Effector memory CD4-positive, alpha-beta T cell (primary cell): Measurements from ENCODE around the gene TRMT11.

Experiments
- DNase-seq, 3 donors: peaks; one replicate each; pipeline ENCODE4 v3.0.0-alpha.2; 2020
- H3K27ac ChIP-seq: 2 replicates; pipeline ENCODE4 v1.7.0; 2013; ENCODE audit warnings: mild to moderate bottlenecking, low read length, moderate library complexity; ENCODE audit not compliant: insufficient read depth, poor library complexity, severe bottlenecking
- H3K27me3 ChIP-seq: replicated peaks from 2 replicates; pipeline ENCODE4 v1.7.0; 2013; ENCODE audit warnings: mild to moderate bottlenecking, low read length; ENCODE audit not compliant: insufficient read depth, control insufficient read depth, poor library complexity, severe bottlenecking
- H3K36me3 ChIP-seq: 2 replicates; pipeline ENCODE4 v1.7.0; 2013; ENCODE audit warnings: mild to moderate bottlenecking, low read length, moderate library complexity; ENCODE audit not compliant: control insufficient read depth, insufficient read depth
- H3K4me1 ChIP-seq: 2 replicates; pipeline ENCODE4 v1.7.0; 2013; ENCODE audit warnings: low read length, mild to moderate bottlenecking; ENCODE audit not compliant: control insufficient read depth, insufficient read depth, poor library complexity, severe bottlenecking
- H3K4me3 ChIP-seq: 2 replicates; pipeline ENCODE4 v1.7.0; 2013; ENCODE audit warnings: low read length, low read depth, mild to moderate bottlenecking; ENCODE audit not compliant: insufficient read depth, poor library complexity, severe bottlenecking
- H3K9me3 ChIP-seq: 2 replicates; pipeline ENCODE4 v1.7.0; 2013; ENCODE audit warnings: mild to moderate bottlenecking, low read length, moderate library complexity; ENCODE audit not compliant: control insufficient read depth
- total RNA-seq, 3 donors: gene quantifications; one replicate each; lab custom pipeline; 2026; lab: John Stamatoyannopoulos, UW

TRMT11 gene
- 17.8 to 26.6 (median 22.5) reads per million in 3 donors for total RNA-seq

DNA sequence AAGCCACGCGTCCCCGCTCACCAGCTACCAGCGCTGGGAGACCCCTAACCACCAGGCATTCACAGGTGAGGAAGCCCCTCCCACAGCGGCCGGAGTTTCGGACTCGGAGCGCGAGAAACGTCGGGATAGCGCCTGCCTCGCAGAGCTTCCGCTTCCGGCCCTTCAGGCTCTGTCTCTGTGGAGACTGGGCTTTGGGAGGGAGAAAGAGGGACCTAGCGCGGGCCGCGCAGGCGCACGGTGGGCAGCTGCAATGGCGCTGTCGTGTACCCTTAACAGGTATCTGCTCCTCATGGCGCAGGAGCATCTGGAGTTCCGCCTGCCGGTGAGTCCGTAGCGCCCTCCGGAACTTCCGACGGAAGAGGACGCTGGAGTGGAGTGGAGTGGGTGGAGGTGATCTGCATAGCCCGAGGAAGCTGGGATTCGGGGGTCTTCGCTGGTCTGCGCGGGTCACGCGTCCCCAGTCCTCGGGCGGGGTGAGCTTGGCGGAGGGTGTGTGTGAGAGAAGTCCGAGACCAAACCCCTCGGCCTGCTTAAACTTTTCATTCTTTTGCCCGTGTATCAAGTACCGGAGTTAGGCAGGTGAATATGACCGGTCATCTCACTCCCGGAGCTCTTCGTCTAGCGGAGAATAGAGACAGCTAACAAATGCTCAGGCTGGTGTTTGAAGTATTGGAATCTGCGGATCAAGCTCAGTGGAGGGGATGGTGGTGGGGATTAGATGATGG, at the start of gene TRMT11:
TRMT11 (plus strand) TSS at position 240 of the 725 bp plus-strand sequence; CDS start at position 251, 11 bp downstream.
- no peaks in the 10 kb centered on the region for H3K27me3 ChIP-seq
- H3K27ac ChIP-seq = peak within 1 kb of the TSS; percentile 82

DNA sequence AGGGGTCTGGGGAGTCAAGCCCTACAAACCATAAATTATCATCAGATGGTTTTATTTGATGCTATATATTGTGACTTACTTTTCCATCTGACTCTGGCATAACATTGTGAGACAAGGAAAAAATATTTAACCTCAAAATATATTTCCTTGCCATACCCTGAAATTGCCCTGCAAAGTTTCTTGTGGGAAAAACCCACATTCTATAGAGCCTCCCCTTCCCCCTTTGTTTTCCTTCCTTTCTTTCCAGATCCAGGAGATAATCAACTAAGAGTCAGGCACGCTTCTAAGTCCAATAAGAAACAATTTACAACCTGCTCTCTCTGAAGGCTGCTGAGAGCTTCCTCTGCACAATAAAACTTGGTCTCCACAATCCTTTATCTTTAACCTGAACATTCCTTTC, 47.3 kb upstream of the TRMT11 start:
- no peaks in the 10 kb centered on the region for H3K36me3 ChIP-seq
- no peaks in the 10 kb centered on the region for H3K27me3 ChIP-seq
- no peak for DNase-seq
- no peak overlapping the region for H3K4me3 ChIP-seq
- no peak overlapping the region for H3K27ac ChIP-seq
- no peaks in the 10 kb centered on the region for H3K9me3 ChIP-seq
- no peaks in the 10 kb centered on the region for H3K4me1 ChIP-seq

More for the DNA sequence above, at the start of gene TRMT11:
- Histone ChIP-seq H3K36me3 (no peaks in the 10 kb centered on the region), H3K4me3 (peak within 1 kb of the TSS; percentile 96), H3K9me3 (no peaks in the 10 kb centered on the region), H3K4me1 (no peaks in the 10 kb centered on the region)
- DNase-seq = peak; percentile 70 to 81 (median 76)

DNA sequence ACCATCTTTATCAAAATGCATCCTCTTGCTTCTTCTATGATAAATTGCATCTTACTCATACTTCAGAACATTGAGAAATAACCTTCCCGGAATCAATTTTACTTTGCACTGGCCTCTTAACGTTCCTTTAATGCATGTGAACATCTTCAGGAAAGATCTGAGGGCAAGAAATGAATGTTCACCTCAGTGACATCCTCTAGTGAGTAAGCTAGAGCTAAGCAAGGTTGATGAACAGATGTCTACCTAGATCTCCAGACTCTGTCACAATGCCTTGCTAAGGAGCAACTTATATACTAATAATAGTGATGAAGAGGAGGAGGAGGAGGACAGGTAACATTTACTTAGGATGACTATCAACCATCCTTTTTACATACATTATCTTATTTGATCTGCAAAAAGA, 46.5 kb upstream of the TRMT11 start:
- no peaks in the 10 kb centered on the region for H3K9me3 ChIP-seq

DNA sequence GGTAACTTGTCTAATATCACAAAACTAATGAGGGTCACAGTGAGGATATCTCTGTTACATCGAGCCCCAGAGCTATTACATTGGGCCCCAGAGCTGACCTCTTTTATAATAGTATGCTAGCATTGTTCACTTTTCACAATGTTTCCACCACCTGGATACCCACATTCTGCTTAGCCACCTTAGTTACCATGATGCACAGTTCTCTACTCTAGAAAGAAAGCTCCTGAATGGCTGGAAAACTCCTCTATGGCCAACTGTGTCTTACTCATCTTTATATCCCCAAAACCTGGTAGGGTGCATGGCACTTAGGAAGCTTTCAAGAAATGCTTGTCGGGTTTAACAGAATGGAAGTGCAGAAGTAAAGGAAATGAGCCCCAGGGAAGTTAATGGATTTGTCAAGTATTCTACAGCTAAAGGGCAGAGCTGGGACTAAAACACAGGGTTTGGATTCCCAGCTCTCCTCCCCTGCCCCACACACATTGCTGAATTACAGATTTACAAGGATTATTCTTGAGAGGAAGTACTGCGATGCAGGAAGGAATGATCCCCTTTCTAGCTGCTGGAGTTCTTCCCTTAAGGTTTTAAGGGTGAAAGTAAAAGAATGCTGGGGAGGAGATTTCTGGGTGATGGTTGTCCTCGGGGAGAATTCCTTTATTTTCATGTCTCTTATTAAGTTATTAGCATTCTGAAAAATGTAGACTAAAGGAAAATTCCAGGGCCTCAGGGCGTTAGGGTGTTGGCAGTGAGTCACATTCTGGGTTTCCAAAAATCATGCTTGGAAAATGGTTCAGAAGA, 45.9 kb upstream of the TRMT11 start:
- Histone ChIP-seq H3K36me3 (no peaks in the 10 kb centered on the region), H3K27me3 (no peaks in the 10 kb centered on the region), H3K27ac (no peak overlapping the region), H3K9me3 (no peaks in the 10 kb centered on the region), H3K4me3 (no peak overlapping the region), H3K4me1 (no peaks in the 10 kb centered on the region)
- DNase-seq = no peak

More for the DNA sequence above, 46.5 kb upstream of the TRMT11 start:
- no peak overlapping the region for H3K4me3 ChIP-seq
- no peaks in the 10 kb centered on the region for H3K36me3 ChIP-seq
- no peak overlapping the region for H3K27ac ChIP-seq
- no peaks in the 10 kb centered on the region for H3K27me3 ChIP-seq
- no peak for DNase-seq
- no peaks in the 10 kb centered on the region for H3K4me1 ChIP-seq

DNA sequence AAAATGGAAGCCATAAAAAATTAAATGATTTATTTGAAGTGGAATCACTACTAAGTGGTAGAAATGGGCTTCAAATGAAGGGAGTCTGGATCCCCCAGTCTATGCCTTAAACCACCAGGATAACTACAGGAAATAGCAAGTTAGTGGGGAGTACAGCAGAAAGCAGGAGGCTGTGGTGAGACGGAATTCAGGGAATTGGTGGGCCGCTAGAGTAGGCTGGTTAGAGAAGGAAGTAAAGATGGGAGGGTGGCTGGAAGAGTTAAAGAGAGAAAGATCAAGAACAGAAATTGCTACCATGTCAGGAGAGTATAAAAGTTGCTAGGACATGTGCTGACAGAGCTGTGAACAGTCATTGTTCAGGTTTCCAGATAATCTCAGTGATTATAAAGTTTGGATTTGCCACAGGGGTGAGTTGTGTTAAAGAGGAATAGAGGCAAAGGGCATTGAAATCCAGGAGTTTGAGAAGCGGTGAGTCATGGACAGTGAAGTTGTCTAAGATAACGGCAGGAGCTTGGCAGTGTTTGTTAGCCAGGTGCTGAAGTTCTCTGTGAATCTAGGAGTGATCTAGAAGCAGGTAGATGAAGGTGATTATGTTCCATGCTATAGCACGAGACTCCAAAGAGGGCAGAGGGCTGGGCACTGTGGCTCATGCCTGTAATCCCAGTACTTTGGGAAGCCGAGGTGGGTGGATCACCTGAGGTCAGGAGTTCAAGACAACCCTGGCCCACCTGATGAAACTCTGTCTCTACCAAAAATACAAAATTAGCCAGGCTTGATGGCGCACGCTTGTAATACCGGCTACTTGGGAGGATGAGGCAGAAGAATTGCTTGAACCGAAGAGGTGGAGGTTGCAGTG, 43.4 kb upstream of the TRMT11 start:
- Histone ChIP-seq H3K36me3 (no peaks in the 10 kb centered on the region), H3K27ac (no peak overlapping the region), H3K9me3 (no peaks in the 10 kb centered on the region), H3K4me1 (no peaks in the 10 kb centered on the region), H3K4me3 (no peak overlapping the region), H3K27me3 (no peaks in the 10 kb centered on the region)
- DNase-seq = no peak

DNA sequence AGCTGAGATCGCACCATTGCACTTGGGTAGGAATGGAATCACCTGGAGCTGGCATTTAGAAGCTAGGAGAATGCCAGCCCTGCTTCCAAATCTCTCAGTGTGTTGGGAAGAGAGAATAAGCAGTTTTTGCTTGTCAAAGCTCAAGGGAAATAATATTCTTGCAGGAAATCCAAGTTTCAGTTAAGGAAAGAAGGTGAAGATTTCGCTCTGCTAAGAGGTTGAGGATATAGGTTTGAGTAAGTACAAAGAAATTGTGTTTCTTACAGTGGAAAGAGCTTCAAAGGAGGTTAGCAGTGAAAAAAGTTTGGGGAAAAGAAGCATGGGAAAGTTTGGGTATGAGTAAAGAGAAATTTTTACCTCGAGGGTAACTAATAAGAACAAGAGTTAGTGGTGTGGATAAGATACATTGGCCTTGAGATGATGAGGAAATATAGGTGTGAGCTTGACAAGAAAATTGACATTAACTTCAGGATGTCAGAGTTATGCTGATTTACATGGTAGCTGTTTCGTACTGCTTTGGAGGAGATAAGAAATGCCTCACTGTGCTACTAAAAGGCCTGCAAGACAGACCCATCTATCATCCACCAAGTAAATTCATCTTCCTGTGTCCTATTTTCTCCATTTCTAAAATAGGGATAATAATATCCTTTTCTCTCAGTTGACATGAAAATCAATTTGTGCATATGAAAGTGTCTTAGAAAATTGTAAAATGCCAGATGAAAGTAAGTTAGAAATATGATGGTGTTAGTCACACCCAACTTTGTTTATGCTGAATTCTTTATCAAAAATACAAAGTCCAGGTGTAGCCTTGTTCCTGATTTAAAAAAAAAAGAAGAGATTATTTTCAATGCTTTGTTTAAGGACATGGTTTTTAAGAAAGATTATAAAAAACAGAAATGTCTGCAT, 42.6 kb upstream of the TRMT11 start:
- Histone ChIP-seq H3K4me3 (no peak overlapping the region), H3K4me1 (no peaks in the 10 kb centered on the region), H3K36me3 (no peaks in the 10 kb centered on the region), H3K9me3 (no peaks in the 10 kb centered on the region), H3K27me3 (no peaks in the 10 kb centered on the region), H3K27ac (no peak overlapping the region)
- no peak for DNase-seq

DNA sequence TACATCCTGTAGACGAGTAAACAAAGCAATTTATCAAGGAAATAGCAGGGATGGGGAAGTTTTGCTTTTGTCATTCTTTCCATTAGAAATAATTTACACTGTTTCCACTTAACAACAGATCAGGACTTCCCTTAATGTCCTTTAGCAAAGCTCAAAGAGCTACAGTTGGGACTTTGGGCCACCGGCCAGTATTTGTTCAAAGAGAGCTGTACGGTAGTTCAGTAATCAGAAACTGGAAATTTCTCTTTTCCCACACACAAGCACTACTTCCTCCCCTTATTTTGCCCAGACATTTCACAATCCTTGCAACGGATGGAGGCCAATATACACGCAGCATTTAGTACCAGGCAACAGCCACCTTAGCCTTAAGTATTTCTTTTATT, 41.9 kb upstream of the TRMT11 start:
- Histone ChIP-seq H3K4me3 (no peak overlapping the region), H3K36me3 (no peaks in the 10 kb centered on the region), H3K4me1 (no peaks in the 10 kb centered on the region), H3K27me3 (no peaks in the 10 kb centered on the region), H3K27ac (no peak overlapping the region), H3K9me3 (no peaks in the 10 kb centered on the region)
- DNase-seq = no peak

DNA sequence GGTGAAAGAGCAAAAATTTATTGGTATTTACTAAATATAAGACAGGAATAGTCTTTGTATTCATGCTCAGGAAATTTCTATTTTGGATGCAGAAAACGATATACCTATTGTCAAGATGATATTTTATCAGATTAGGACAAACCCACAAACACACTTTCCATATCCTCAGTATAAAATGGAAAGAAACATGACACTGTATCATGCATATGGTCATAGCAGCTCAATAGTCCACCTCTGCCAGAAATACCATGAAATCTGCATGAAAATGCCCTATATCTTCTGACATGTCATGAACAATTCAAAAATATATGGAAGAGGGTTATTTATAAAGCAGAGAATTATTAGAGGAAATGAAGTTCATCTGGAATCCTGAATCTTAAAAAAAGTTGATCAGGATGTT, 41.4 kb upstream of the TRMT11 start:
- Histone ChIP-seq H3K36me3 (no peaks in the 10 kb centered on the region), H3K9me3 (no peaks in the 10 kb centered on the region), H3K4me3 (no peak overlapping the region), H3K27me3 (no peaks in the 10 kb centered on the region), H3K27ac (no peak overlapping the region), H3K4me1 (no peaks in the 10 kb centered on the region)
- DNase-seq = no peak
